ENCODE measurements around the gene MYBBP1A.

GRCh38 chr17:4540687-4541327, 14.4 kb downstream of the MYBBP1A start:
- TF ChIP-seq CTCF (IDR thresholded peaks at IDR 0.05) (no peak), ZFX (IDR thresholded peaks at IDR 0.05; ENCODE audit: borderline replicate concordance) (no peak)

Data from 22Rv1 (cell line).